ENCODE measurements around the gene SIPA1L2. TPM values are rescaled to one million over a fixed set of nuclear protein-coding genes. Genes with fewer than 3 reads are reported as not detected.

Gene SIPA1L2
- total RNA-seq, 1 donor from 2014 or later = 14.9 TPM

DNA sequence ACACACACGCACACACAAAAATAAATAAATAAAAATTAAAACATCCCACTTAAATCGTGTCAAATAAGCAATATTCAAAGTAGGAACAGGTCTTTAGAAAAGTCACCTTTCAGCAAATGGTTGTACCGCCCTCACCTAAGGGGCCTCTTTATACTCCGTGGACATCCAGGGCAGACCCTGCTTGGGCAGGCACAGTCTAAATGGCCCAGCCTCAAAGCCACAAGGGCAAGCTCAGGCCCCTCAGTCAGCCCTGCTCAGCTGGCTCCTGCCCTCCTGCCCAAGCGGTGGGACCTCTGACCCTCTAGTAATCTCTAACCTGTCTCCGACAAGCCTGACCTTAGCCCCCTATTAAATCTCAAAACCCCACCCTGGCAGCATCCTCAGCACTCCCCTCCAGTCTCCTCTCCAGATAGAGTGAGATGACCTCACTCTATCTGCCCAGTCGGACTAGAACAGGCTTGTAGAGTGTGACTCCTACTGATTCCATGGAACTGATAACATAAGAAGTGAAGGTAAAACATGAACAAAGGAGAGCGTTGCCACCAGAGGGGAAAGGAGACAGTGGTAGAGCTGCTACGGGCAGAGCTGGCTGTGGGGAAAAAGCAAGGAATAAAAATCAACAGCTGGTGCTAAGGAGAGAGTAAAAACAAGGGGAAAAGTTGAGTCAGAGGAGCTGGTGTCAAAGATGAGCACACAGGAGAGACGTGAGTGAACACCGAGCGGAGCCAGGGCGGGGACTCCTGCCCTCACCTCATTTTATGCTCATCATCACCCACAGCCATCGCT is 36.0 kb downstream of the SIPA1L2 start:
- no peaks in the 10 kb centered on the region for H3K36me3 ChIP-seq (ENCODE audit: insufficient read depth, low read length)
- Mint-ChIP-seq H3K27ac (ENCODE audit: unreplicated experiment) (peak overlapping the region; percentile 83), H3K4me1 (ENCODE audit: low read depth, unreplicated experiment) (peaks cover 27% of the 10 kb centered on the region), H3K36me3 (ENCODE audit: low read depth, unreplicated experiment) (no peaks in the 10 kb centered on the region), H3K9me3 (ENCODE audit: unreplicated experiment) (no peaks in the 10 kb centered on the region), H3K4me3 (ENCODE audit: unreplicated experiment) (peak overlapping the region; percentile 27), H3K27me3 (ENCODE audit: low read depth, unreplicated experiment) (no peaks in the 10 kb centered on the region)
- DNase-seq (ENCODE audit: low read depth) (peak; percentile 49), FAIRE-seq (no peak)
- no peak overlapping the region for H3K27ac ChIP-seq (ENCODE audit: low read depth, low read length)
- H3K79me2 ChIP-seq (ENCODE audit: insufficient read depth, low read length) = peaks cover 16% of the 10 kb centered on the region
- no peak overlapping the region for H3K9ac ChIP-seq (ENCODE audit: low read length)
- H3K27me3 ChIP-seq (ENCODE audit: insufficient read depth, low read length) = no peaks in the 10 kb centered on the region
- H3K4me2 ChIP-seq (ENCODE audit: low read length) = no peak overlapping the region
- TF ChIP-seq, protein P1, sequence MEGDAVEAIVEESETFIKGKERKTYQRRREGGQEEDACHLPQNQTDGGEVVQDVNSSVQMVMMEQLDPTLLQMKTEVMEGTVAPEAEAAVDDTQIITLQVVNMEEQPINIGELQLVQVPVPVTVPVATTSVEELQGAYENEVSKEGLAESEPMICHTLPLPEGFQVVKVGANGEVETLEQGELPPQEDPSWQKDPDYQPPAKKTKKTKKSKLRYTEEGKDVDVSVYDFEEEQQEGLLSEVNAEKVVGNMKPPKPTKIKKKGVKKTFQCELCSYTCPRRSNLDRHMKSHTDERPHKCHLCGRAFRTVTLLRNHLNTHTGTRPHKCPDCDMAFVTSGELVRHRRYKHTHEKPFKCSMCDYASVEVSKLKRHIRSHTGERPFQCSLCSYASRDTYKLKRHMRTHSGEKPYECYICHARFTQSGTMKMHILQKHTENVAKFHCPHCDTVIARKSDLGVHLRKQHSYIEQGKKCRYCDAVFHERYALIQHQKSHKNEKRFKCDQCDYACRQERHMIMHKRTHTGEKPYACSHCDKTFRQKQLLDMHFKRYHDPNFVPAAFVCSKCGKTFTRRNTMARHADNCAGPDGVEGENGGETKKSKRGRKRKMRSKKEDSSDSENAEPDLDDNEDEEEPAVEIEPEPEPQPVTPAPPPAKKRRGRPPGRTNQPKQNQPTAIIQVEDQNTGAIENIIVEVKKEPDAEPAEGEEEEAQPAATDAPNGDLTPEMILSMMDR (IDR thresholded peaks at IDR 0.05; ENCODE audit: insufficient read depth, low read depth, low read length) = no peak
- TF ChIP-seq EZH2 (IDR thresholded peaks at IDR 0.05; ENCODE audit: insufficient read depth, low read length) = no peak
- no peak overlapping the region for H2AFZ ChIP-seq (ENCODE audit: low read depth, low read length)
- H3K9me3 ChIP-seq (ENCODE audit: insufficient read depth, low read depth, low read length) = no peaks in the 10 kb centered on the region
- peaks cover 4% of the 10 kb centered on the region for H3K4me1 ChIP-seq (ENCODE audit: insufficient read depth, low read length)
- H3K4me3 ChIP-seq (ENCODE audit: insufficient read depth, low read depth, low read length) = no peak overlapping the region
- peaks cover 7% of the 10 kb centered on the region for H4K20me1 ChIP-seq (ENCODE audit: insufficient read depth, low read length)

GRCh38 chr1:232591344-232591743 is 38.6 kb downstream of the SIPA1L2 start:
- TF ChIP-seq, protein P1 (IDR thresholded peaks at IDR 0.05; ENCODE audit: insufficient read depth, low read depth, low read length) = no peak
- TF ChIP-seq EZH2 (IDR thresholded peaks at IDR 0.05; ENCODE audit: insufficient read depth, low read length) = no peak
- Mint-ChIP-seq H3K36me3 (ENCODE audit: low read depth, unreplicated experiment) (no peaks in the 10 kb centered on the region), H3K27ac (ENCODE audit: unreplicated experiment) (no peak overlapping the region), H3K4me3 (ENCODE audit: unreplicated experiment) (no peak overlapping the region), H3K9me3 (ENCODE audit: unreplicated experiment) (no peaks in the 10 kb centered on the region), H3K27me3 (ENCODE audit: low read depth, unreplicated experiment) (no peaks in the 10 kb centered on the region), H3K4me1 (ENCODE audit: low read depth, unreplicated experiment) (peaks cover 25% of the 10 kb centered on the region)
- Histone ChIP-seq H3K9me3 (ENCODE audit: insufficient read depth, low read depth, low read length) (no peaks in the 10 kb centered on the region), H3K27me3 (ENCODE audit: insufficient read depth, low read length) (no peaks in the 10 kb centered on the region), H3K9ac (ENCODE audit: low read length) (no peak overlapping the region), H3K4me2 (ENCODE audit: low read length) (no peak overlapping the region), H4K20me1 (ENCODE audit: insufficient read depth, low read length) (peaks cover 6% of the 10 kb centered on the region), H3K79me2 (ENCODE audit: insufficient read depth, low read length) (peaks cover 5% of the 10 kb centered on the region), H2AFZ (ENCODE audit: low read depth, low read length) (no peak overlapping the region), H3K27ac (ENCODE audit: low read depth, low read length) (no peak overlapping the region), H3K4me1 (ENCODE audit: insufficient read depth, low read length) (peaks cover 4% of the 10 kb centered on the region), H3K4me3 (ENCODE audit: insufficient read depth, low read depth, low read length) (no peak overlapping the region), H3K36me3 (ENCODE audit: insufficient read depth, low read length) (no peaks in the 10 kb centered on the region)
- FAIRE-seq (no peak), DNase-seq (ENCODE audit: low read depth) (no peak)

- Histone ChIP-seq H2AFZ (ENCODE audit: low read depth, low read length) (no peak overlapping the region), H3K4me2 (ENCODE audit: low read length) (no peak overlapping the region), H3K27ac (ENCODE audit: low read depth, low read length) (no peak overlapping the region), H3K9ac (ENCODE audit: low read length) (no peak overlapping the region), H3K27me3 (ENCODE audit: insufficient read depth, low read length) (no peaks in the 10 kb centered on the region), H3K79me2 (ENCODE audit: insufficient read depth, low read length) (peaks cover 5% of the 10 kb centered on the region), H4K20me1 (ENCODE audit: insufficient read depth, low read length) (peaks cover 6% of the 10 kb centered on the region), H3K4me3 (ENCODE audit: insufficient read depth, low read depth, low read length) (no peak overlapping the region), H3K4me1 (ENCODE audit: insufficient read depth, low read length) (peaks cover 4% of the 10 kb centered on the region), H3K36me3 (ENCODE audit: insufficient read depth, low read length) (no peaks in the 10 kb centered on the region), H3K9me3 (ENCODE audit: insufficient read depth, low read depth, low read length) (no peaks in the 10 kb centered on the region)
- no peak for TF ChIP-seq EZH2 (IDR thresholded peaks at IDR 0.05; ENCODE audit: insufficient read depth, low read length)
- TF ChIP-seq, protein P1 (IDR thresholded peaks at IDR 0.05; ENCODE audit: insufficient read depth, low read depth, low read length) = no peak
- Mint-ChIP-seq H3K4me3 (ENCODE audit: unreplicated experiment) (no peak overlapping the region), H3K27ac (ENCODE audit: unreplicated experiment) (no peak overlapping the region), H3K9me3 (ENCODE audit: unreplicated experiment) (no peaks in the 10 kb centered on the region), H3K36me3 (ENCODE audit: low read depth, unreplicated experiment) (no peaks in the 10 kb centered on the region), H3K4me1 (ENCODE audit: low read depth, unreplicated experiment) (peaks cover 23% of the 10 kb centered on the region), H3K27me3 (ENCODE audit: low read depth, unreplicated experiment) (no peaks in the 10 kb centered on the region)
- no peak for DNase-seq (ENCODE audit: low read depth)
- FAIRE-seq = no peak
Observed at GRCh38 chr1:232590744-232591082, 39.2 kb downstream of the SIPA1L2 start.
